GM18951 (cell line): ENCODE measurements around the gene SBF1.
"Not testable (repeated sequence)": the region's sequence is repeated elsewhere in the genome, so short reads cannot be mapped to it uniquely, and the experiment has no call there.

Experiments used
- POLR2A ChIP-seq: IDR thresholded peaks from 4 replicates; pipeline ENCODE4 v1.6.1; 2011; ENCODE audit warnings: mild to moderate bottlenecking; ENCODE audit not compliant: insufficient read length, insufficient read depth; ENCODE audit errors: extremely low read depth
- in situ Hi-C: fragments of 300-500 bp; cut with MboI; formaldehyde crosslinking; loops from one replicate; pipeline ENCODE4 v1.12.0; 2022; ENCODE audit warnings: low sequenced_read_pairs, mixed read lengths, inconsistent platforms; ENCODE audit not compliant: unreplicated experiment

The SBF1 gene

GRCh38 chr22:50400931-50401330, 73.9 kb downstream of the SBF1 start:
- in situ Hi-C loops, result no loop called here
- TF ChIP-seq POLR2A, result no peak

GRCh38 chr22:50400406-50400805, 74.4 kb downstream of the SBF1 start:
- in situ Hi-C loops, result no loop called here

GRCh38 chr22:50399751-50400331, 75.0 kb downstream of the SBF1 start:
- in situ Hi-C loops, result no loop called here
- TF ChIP-seq POLR2A, result no peak

More at GRCh38 chr22:50400406-50400805, 74.4 kb downstream of the SBF1 start:
- TF ChIP-seq POLR2A, result no peak

- TF ChIP-seq POLR2A, result no peak
- in situ Hi-C loops, result no loop called here
These were observed 75.8 kb downstream of the SBF1 start for GRCh38 chr22:50398831-50399648.

- in situ Hi-C loops, result not testable (repeated sequence)
These were observed 77.3 kb downstream of the SBF1 start for GRCh38 chr22:50397371-50398060.

GRCh38 chr22:50396751-50397370, 78.0 kb downstream of the SBF1 start:
- TF ChIP-seq POLR2A, result no peak
- in situ Hi-C loops, result no loop called here
